H9 (cell line): ENCODE data around the gene TM9SF3. TPM values are rescaled to one million over a fixed set of nuclear protein-coding genes. Genes with fewer than 3 reads are reported as not detected.

Experiments used
- DNase-seq: peaks from one replicate; pipeline ENCODE4 v3.0.0-alpha.2; 2017
- H2AFZ ChIP-seq: one replicate; pipeline ENCODE4 v1.6.1; 2013; ENCODE audit warnings: mild to moderate bottlenecking, low read length, control low read depth, moderate library complexity
- H2AK5ac ChIP-seq: 2 replicates; pipeline ENCODE4 v1.6.1; 2013; ENCODE audit warnings: low read length, control low read depth, mixed read lengths; ENCODE audit not compliant: insufficient read length
- H2BK120ac ChIP-seq: one replicate; pipeline ENCODE4 v1.6.1; 2013; ENCODE audit warnings: low read depth, mild to moderate bottlenecking, low read length, control low read depth, inconsistent platforms; ENCODE audit not compliant: poor library complexity, severe bottlenecking
- H2BK12ac ChIP-seq: 2 replicates; pipeline ENCODE4 v1.6.1; 2013; ENCODE audit warnings: low read length, control low read depth, mixed read lengths, low read depth; ENCODE audit not compliant: insufficient read length
- H2BK15ac ChIP-seq: 2 replicates; pipeline ENCODE4 v1.6.1; 2013; ENCODE audit warnings: low read depth, low read length, control low read depth
- H2BK20ac ChIP-seq: one replicate; pipeline ENCODE4 v1.6.1; 2013; ENCODE audit warnings: low read depth, mild to moderate bottlenecking, low read length, control low read depth, inconsistent platforms; ENCODE audit not compliant: poor library complexity, severe bottlenecking
- H2BK5ac ChIP-seq: 2 replicates; pipeline ENCODE4 v1.6.1; 2013; ENCODE audit warnings: low read length, control low read depth, mixed read lengths; ENCODE audit not compliant: insufficient read length
- H3K14ac ChIP-seq: 2 replicates; pipeline ENCODE4 v1.6.1; 2013; ENCODE audit warnings: low read length, control low read depth; ENCODE audit not compliant: insufficient read depth
- H3K18ac ChIP-seq: 2 replicates; pipeline ENCODE4 v1.6.1; 2013; ENCODE audit warnings: low read depth, mild to moderate bottlenecking, mixed read lengths, low read length, control low read depth; ENCODE audit not compliant: insufficient read length
- H3K23ac ChIP-seq: 2 replicates; pipeline ENCODE4 v1.6.1; 2013; ENCODE audit warnings: low read length, control low read depth, mixed read lengths, low read depth; ENCODE audit not compliant: insufficient read length
- H3K23me2 ChIP-seq: 2 replicates; pipeline ENCODE4 v1.6.1; 2013; ENCODE audit warnings: low read depth, mild to moderate bottlenecking, mixed read lengths, low read length, control low read depth; ENCODE audit not compliant: insufficient read length, poor library complexity, severe bottlenecking
- H3K27ac ChIP-seq: 2 replicates; pipeline ENCODE4 v1.5.1; 2013; ENCODE audit warnings: low read length, control low read depth, mixed read lengths, low read depth; ENCODE audit not compliant: insufficient read length
- H3K27me3 ChIP-seq: 2 replicates; pipeline ENCODE4 v1.6.1; 2013; ENCODE audit warnings: low read length, control low read depth, inconsistent platforms; ENCODE audit not compliant: insufficient read depth
- H3K4ac ChIP-seq: 2 replicates; pipeline ENCODE4 v1.6.1; 2013; ENCODE audit warnings: low read depth, mild to moderate bottlenecking, control low read depth, inconsistent platforms, low read length, moderate library complexity
- H3K4me1 ChIP-seq: 2 replicates; pipeline ENCODE4 v1.6.1; 2013; ENCODE audit warnings: low read length, control low read depth, inconsistent platforms; ENCODE audit not compliant: insufficient read depth
- H3K4me2 ChIP-seq: 2 replicates; pipeline ENCODE4 v1.6.1; 2013; ENCODE audit warnings: low read length, control low read depth, mixed read lengths; ENCODE audit not compliant: insufficient read length, insufficient read depth
- H3K56ac ChIP-seq: 2 replicates; pipeline ENCODE4 v1.6.1; 2013; ENCODE audit warnings: low read depth, mild to moderate bottlenecking, mixed read lengths, low read length, control low read depth; ENCODE audit not compliant: insufficient read length
- H3K79me1 ChIP-seq: 2 replicates; pipeline ENCODE4 v1.6.1; 2013; ENCODE audit warnings: low read depth, mild to moderate bottlenecking, moderate library complexity, low read length, control low read depth, inconsistent platforms; ENCODE audit not compliant: insufficient read depth, poor library complexity, severe bottlenecking
- H3K79me2 ChIP-seq: 2 replicates; pipeline ENCODE4 v1.6.1; 2013; ENCODE audit warnings: low read length, control low read depth, inconsistent platforms; ENCODE audit not compliant: insufficient read depth
- H3K9ac ChIP-seq: 2 replicates; pipeline ENCODE4 v1.6.1; 2013; ENCODE audit warnings: low read length, control low read depth, mixed read lengths; ENCODE audit not compliant: insufficient read length; ENCODE audit errors: extremely low read depth
- H3K9me3 ChIP-seq: one replicate; pipeline ENCODE4 v1.6.1; 2013; ENCODE audit warnings: low read depth, low read length, inconsistent platforms; ENCODE audit not compliant: control insufficient read depth
- H3T11ph ChIP-seq: one replicate; pipeline ENCODE4 v1.6.1; 2013; ENCODE audit warnings: mild to moderate bottlenecking, low read length, control low read depth, inconsistent platforms
- H4K20me1 ChIP-seq: one replicate; pipeline ENCODE4 v1.6.1; 2013; ENCODE audit not compliant: control insufficient read depth, insufficient read length, insufficient read depth
- H4K5ac ChIP-seq: 2 replicates; pipeline ENCODE4 v1.6.1; 2013; ENCODE audit warnings: low read depth, mild to moderate bottlenecking, mixed read lengths, low read length, control low read depth; ENCODE audit not compliant: insufficient read length
- H4K8ac ChIP-seq: replicated peaks from 2 replicates; pipeline ENCODE4 v1.6.1; 2013; ENCODE audit warnings: low read length, control low read depth, mixed read lengths, low read depth; ENCODE audit not compliant: insufficient read length
- H4K91ac ChIP-seq: 2 replicates; pipeline ENCODE4 v1.6.1; 2013; ENCODE audit warnings: low read depth, mild to moderate bottlenecking, moderate library complexity, mixed read lengths, low read length, control low read depth; ENCODE audit not compliant: insufficient read length
- H3K27ac Mint-ChIP-seq, 3 experiments: 2 replicates in 2 of 3; 3 replicates in 1 of 3; pipeline ENCODE4 v1.8.0; 2020 to 2021; ENCODE audit warnings: mixed read lengths in 3 of 3, mild to moderate bottlenecking in 1 of 3, moderate library complexity in 1 of 3
- H3K27me3 Mint-ChIP-seq: 2 replicates; pipeline ENCODE4 v1.8.0; 2021; ENCODE audit warnings: low read depth, mild to moderate bottlenecking, moderate library complexity, mixed read lengths
- H3K36me3 Mint-ChIP-seq, 3 experiments: 2 replicates in 2 of 3; 3 replicates in 1 of 3; pipeline ENCODE4 v1.8.0; 2020 to 2021; ENCODE audit warnings: low read depth in 3 of 3, mixed read lengths in 3 of 3; ENCODE audit not compliant: insufficient read depth in 1 of 3
- H3K4me1 Mint-ChIP-seq, 2 experiments: 2 replicates each; pipeline ENCODE4 v1.8.0; 2020; ENCODE audit warnings: mixed read lengths in 2 of 2
- H3K4me3 Mint-ChIP-seq, 2 experiments: 2 replicates in 1 of 2; 3 replicates in 1 of 2; pipeline ENCODE4 v1.8.0; 2020 to 2021; ENCODE audit warnings: mild to moderate bottlenecking in 2 of 2, mixed read lengths in 2 of 2, moderate library complexity in 1 of 2
- H3K9me3 Mint-ChIP-seq, 2 experiments: 2 replicates in 1 of 2; 3 replicates in 1 of 2; pipeline ENCODE4 v1.8.0; 2020; ENCODE audit warnings: mild to moderate bottlenecking in 2 of 2, mixed read lengths in 2 of 2, moderate library complexity in 1 of 2
- WGBS: extraction: QIAGEN DNeasy Blood & Tissue Kit; methylation state at CpG from one replicate; pipeline ENCODE4 v1.1.7; 2013; ENCODE audit warnings: missing lambda C conversion rate, low lambda C conversion rate, mixed read lengths; ENCODE audit not compliant: insufficient read length; ENCODE audit errors: extremely low coverage; 5-methylcytosine and 5-hydroxymethylcytosine counted together
- total RNA-seq: library from RNA; stranded (reverse); gene quantifications from 2 replicates; pipeline ENCODE4 v1.2.1, GENCODE V29; 2021
- TF ChIP-seq, protein P1 (sequence below): fragments of 200-600 bp; sonication (generic); conservative IDR thresholded peaks from 3 replicates; pipeline ENCODE4 v1.8.0; 2021; ENCODE audit warnings: antibody characterized with exemption, mild to moderate bottlenecking

Gene TM9SF3
- total RNA-seq, 1 experiment from 2014 or later: 120 TPM

DNA sequence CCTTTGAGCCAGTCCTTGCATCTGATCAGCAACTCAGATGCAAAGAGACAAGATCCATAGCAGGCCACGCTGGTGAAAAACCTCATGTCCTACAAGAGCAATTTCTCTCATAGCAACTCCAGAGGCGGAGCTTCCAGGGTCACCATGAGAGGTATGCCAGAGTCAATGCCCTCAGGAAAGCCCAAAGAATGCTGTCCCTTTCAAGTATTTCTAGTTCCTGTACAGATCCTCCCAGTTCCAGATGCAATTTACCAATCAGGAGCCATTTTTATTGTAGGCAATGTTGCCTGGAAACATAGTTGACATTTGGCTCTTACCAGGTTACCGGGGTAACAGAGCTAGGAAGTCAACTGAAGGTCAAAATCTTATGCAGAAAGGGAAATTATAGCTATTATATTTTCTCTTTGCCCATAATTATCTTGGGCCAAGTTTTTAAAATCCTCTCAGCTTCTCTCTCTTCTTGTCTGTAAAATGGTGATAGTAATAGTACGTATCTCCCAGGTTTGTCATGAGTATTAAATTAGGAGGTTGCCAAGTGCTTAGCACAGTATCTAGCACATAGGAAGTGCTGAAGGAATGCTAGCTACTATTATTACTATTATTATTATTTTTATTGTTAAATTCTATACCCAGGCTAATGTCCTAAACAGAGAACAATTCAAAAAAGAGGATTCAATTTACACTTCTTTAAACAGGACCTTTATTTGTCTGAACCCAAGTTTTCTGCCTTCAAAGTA lies 46.3 kb upstream of the TM9SF3 start:
- Histone ChIP-seq H2BK20ac (no peak overlapping the region), H3K56ac (no peak overlapping the region), H3K18ac (no peak overlapping the region), H4K8ac (no peak overlapping the region), H2BK12ac (no peak overlapping the region), H3K27ac (no peak overlapping the region), H3K23me2 (no peaks in the 10 kb centered on the region), H3K9ac (no peak overlapping the region), H4K20me1 (no peaks in the 10 kb centered on the region), H2BK120ac (no peak overlapping the region), H3K9me3 (no peaks in the 10 kb centered on the region), H3K23ac (no peak overlapping the region), H3K79me2 (no peaks in the 10 kb centered on the region), H2AFZ (no peak overlapping the region), H3K27me3 (no peaks in the 10 kb centered on the region), H2AK5ac (no peak overlapping the region), H3K4me1 (no peaks in the 10 kb centered on the region), H3K4me2 (no peak overlapping the region), H2BK15ac (no peak overlapping the region), H4K91ac (no peak overlapping the region), H3K79me1 (no peaks in the 10 kb centered on the region), H4K5ac (no peak overlapping the region), H3K4ac (no peak overlapping the region), H2BK5ac (no peak overlapping the region), H3T11ph (no peak overlapping the region), H3K14ac (0 out of 2 replicates have a peak overlapping the region, but pooled peaks have one; percentile 2)
- Mint-ChIP-seq H3K4me3 (no peak overlapping the region), H3K4me1 (no peaks in the 10 kb centered on the region), H3K36me3 (no peaks in the 10 kb centered on the region), H3K9me3 (no peaks in the 10 kb centered on the region), H3K27me3 (no peaks in the 10 kb centered on the region), H3K27ac (no peak overlapping the region)
- TF ChIP-seq, protein P1, sequence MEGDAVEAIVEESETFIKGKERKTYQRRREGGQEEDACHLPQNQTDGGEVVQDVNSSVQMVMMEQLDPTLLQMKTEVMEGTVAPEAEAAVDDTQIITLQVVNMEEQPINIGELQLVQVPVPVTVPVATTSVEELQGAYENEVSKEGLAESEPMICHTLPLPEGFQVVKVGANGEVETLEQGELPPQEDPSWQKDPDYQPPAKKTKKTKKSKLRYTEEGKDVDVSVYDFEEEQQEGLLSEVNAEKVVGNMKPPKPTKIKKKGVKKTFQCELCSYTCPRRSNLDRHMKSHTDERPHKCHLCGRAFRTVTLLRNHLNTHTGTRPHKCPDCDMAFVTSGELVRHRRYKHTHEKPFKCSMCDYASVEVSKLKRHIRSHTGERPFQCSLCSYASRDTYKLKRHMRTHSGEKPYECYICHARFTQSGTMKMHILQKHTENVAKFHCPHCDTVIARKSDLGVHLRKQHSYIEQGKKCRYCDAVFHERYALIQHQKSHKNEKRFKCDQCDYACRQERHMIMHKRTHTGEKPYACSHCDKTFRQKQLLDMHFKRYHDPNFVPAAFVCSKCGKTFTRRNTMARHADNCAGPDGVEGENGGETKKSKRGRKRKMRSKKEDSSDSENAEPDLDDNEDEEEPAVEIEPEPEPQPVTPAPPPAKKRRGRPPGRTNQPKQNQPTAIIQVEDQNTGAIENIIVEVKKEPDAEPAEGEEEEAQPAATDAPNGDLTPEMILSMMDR: no peak
- no peak for DNase-seq
- WGBS: no CpG with 5 or more reads among the region's 4 CpGs
